Measurements from ENCODE around the gene ADGRG2. TPM values are rescaled to one million over a fixed set of nuclear protein-coding genes. Genes with fewer than 3 reads are reported as not detected.
A peak's percentile ranks its signal among the peaks of the same experiment; 100 is the strongest.
"Not testable (repeated sequence)": the region's sequence is repeated elsewhere in the genome, so short reads cannot be mapped to it uniquely, and the experiment has no call there.

ADGRG2 gene
- total RNA-seq, 1 experiment from 2014 or later, result 0.11 TPM

DNA sequence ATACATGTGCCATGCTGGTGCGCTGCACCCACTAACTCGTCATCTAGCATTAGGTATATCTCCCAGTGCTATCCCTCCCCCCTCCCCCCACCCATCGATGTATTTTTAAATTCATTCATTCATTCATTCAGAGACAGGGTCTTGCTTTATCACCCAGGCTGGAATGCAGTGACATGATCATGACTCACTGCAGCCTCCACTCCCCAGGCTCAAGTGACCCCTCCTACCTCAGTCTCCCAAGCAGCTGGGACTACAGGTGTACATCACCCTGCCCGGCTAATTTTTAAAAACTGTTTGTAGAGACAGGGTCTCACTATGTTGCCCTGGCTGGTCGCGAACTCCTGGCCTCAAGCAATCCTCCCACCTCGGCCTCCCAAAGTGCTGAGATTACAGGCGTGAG is 105.7 kb downstream of the ADGRG2 start:
- not testable (repeated sequence) for H3K36me3 ChIP-seq; H3K27ac ChIP-seq; DNase-seq (ENCODE audit: low read depth in 1 of 2, low spot score in 2 of 2); H3K4me1 ChIP-seq (replicated peaks); H3K9me3 ChIP-seq (replicated peaks); H3K4me3 ChIP-seq; H3K27me3 ChIP-seq (replicated peaks)

DNA sequence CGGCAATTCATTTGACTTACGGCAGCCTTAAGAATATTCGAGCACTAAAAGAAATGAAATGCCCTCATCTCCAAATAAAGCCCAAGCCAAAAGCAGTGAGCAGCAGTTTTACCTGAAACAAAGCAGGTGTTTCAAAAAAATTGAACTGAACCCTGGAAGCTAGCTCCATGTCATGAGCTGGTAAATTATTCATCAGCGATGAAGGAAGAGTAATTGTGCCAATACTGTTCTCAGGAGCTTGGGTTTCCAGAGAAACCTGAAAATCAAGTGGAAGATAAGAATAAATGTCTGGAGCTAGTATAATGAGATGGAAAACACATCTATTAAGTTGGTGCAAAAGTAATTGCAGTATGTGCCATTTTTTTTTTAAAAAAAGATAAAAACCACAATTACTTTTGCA is 114.4 kb downstream of the ADGRG2 start:
- no peak for DNase-seq (ENCODE audit: low read depth in 1 of 2, low spot score in 2 of 2)
- H3K27me3 ChIP-seq (replicated peaks), result no peaks in the 10 kb centered on the region
- no peak overlapping the region for H3K27ac ChIP-seq
- H3K36me3 ChIP-seq, result no peaks in the 10 kb centered on the region
- no peak overlapping the region for H3K4me3 ChIP-seq
- no peaks in the 10 kb centered on the region for H3K9me3 ChIP-seq (replicated peaks)
- H3K4me1 ChIP-seq (replicated peaks), result no peaks in the 10 kb centered on the region

DNA sequence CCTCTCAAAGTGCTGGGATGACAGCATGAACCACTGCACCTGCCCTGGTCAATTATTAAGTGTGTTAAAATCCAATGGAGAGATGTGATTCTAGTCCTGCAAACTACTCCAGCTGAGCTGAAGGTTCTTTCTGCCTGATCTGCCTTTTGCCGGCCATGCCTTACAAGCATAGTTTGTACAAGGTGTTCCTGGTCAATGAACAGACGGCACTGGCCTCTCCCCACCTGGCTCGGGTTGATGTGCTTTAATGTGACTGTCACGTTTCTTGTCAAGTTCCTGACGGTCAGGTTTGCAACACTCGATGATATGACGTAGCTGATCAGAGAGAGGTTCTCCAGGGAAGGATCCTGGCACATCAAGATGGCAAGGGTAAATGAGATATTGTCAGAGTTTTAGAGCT is 115.3 kb downstream of the ADGRG2 start:
- Histone ChIP-seq H3K4me1 (replicated peaks) (no peaks in the 10 kb centered on the region), H3K36me3 (no peaks in the 10 kb centered on the region), H3K27me3 (replicated peaks) (no peaks in the 10 kb centered on the region), H3K9me3 (replicated peaks) (no peaks in the 10 kb centered on the region), H3K27ac (no peak overlapping the region), H3K4me3 (no peak overlapping the region)
- DNase-seq (ENCODE audit: low read depth in 1 of 2, low spot score in 2 of 2), result no peak

DNA sequence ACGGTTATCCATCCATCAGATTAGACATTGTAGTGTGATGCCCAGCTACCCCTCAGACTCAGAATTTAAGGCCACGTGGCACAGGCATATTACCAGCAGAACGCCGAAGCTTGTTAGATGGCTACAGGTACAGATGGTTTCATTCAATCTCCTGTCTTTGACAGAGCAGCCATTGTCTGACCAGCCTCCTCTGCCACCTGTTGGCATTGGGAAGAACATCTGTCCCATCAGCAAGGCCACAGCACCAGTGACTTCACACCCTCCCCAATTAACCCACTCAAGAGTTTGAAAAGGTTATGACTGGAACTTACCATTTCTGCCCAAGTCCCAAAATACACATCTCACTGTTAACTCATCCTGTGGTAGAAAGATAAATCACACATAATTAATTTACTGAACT is 116.4 kb downstream of the ADGRG2 start:
- Histone ChIP-seq H3K36me3 (no peaks in the 10 kb centered on the region), H3K27me3 (replicated peaks) (no peaks in the 10 kb centered on the region), H3K4me3 (no peak overlapping the region), H3K27ac (no peak overlapping the region), H3K9me3 (replicated peaks) (no peaks in the 10 kb centered on the region), H3K4me1 (replicated peaks) (no peaks in the 10 kb centered on the region)
- no peak for DNase-seq (ENCODE audit: low read depth in 1 of 2, low spot score in 2 of 2)

DNA sequence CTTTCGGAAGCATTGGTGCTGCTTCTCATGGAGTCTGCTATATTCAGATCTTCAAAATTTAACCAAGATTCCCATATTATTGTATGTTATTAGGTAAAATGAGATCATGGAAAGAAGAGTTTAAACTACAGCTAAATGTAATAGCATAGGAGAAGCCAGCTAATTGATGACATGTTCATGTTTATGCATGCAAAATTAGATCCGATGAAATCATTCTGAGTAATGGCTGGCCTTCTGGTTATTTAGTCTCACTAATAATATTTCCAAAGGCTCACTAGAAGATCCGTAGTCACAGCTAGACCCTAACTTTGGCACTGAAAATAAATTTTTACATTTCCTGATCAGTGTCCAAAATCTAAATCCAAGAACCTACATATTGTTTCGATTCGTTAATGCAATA is 118.5 kb downstream of the ADGRG2 start:
- no peaks in the 10 kb centered on the region for H3K9me3 ChIP-seq (replicated peaks)
- no peak for DNase-seq (ENCODE audit: low read depth in 1 of 2, low spot score in 2 of 2)
- H3K27ac ChIP-seq, result no peak overlapping the region
- no peaks in the 10 kb centered on the region for H3K36me3 ChIP-seq
- H3K27me3 ChIP-seq (replicated peaks), result no peaks in the 10 kb centered on the region
- peaks cover 3% of the 10 kb centered on the region; the same call in 1 of the 2 replicates for H3K4me1 ChIP-seq (replicated peaks)
- H3K4me3 ChIP-seq, result no peak overlapping the region

DNA sequence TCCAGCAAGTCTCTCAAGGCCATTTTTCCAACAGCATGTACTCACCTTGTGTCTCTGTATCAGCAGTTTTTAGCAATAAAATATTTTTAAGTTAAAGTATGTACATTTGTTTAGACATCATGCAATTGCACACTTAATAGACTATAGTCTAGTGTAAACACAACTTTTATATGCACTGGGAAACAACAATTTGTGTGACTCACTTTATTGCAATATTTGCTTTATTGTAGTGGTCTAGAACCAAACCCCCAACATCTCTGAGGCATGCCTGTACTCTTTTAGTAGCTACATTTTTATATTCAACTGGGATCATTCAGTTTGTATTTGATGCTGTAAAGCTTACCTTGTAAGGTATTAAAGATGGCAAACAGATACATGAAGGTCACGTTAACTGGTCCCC is 123.6 kb downstream of the ADGRG2 start:
- H3K4me3 ChIP-seq, result no peak overlapping the region
- peaks cover 28% of the 10 kb centered on the region for H3K4me1 ChIP-seq (replicated peaks)

DNA sequence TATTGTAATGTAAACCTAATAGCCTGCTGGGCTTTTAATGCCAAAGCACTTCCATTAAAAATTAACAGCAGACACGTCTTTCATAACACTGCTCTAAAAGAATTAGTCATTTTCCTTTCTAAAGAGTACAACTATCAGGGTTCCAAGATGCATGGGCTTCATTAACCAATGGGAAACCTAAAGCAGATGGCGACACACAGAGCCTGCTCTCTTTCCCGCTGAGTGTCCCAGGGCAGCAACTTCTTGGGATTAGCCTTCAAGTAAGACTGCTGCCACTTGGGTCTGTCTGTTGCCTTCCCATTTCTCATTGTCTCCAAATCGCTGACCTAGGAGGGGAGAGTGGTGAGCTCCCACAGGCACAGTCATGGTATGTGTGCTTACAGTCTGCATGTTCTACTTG is 124.4 kb downstream of the ADGRG2 start:
- Histone ChIP-seq H3K36me3 (no peaks in the 10 kb centered on the region), H3K27ac (no peak overlapping the region), H3K4me1 (replicated peaks) (peaks cover 28% of the 10 kb centered on the region), H3K4me3 (no peak overlapping the region), H3K27me3 (replicated peaks) (no peaks in the 10 kb centered on the region), H3K9me3 (replicated peaks) (no peaks in the 10 kb centered on the region)
- DNase-seq (ENCODE audit: low read depth in 1 of 2, low spot score in 2 of 2), result no peak

More for the DNA sequence above, 123.6 kb downstream of the ADGRG2 start:
- H3K9me3 ChIP-seq (replicated peaks), result no peaks in the 10 kb centered on the region
- DNase-seq (ENCODE audit: low read depth in 1 of 2, low spot score in 2 of 2), result no peak
- no peaks in the 10 kb centered on the region for H3K36me3 ChIP-seq
- no peaks in the 10 kb centered on the region for H3K27me3 ChIP-seq (replicated peaks)
- no peak overlapping the region for H3K27ac ChIP-seq

DNA sequence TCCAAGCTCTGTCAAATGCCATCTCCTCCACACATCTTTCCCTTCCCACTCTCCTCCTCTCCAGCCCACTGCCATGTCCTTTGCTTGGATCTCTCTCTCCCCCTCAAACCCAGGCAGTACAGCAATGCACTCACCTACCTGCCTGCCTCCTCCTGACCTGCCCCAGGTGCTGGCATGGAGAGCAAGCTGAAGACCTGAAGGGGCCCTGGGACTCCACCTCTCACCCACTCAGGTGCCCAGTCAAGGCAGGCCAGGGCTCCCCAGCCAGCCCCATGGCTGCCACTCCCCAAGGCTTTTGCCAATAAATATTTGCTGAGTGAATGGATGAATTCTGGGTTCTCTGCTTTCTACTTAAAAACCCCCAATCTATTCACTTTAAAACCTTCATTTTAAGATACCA is 125.7 kb downstream of the ADGRG2 start:
- DNase-seq (ENCODE audit: low read depth in 1 of 2, low spot score in 2 of 2), result no peak
- Histone ChIP-seq H3K4me1 (replicated peaks) (peaks cover 28% of the 10 kb centered on the region), H3K9me3 (replicated peaks) (no peaks in the 10 kb centered on the region), H3K36me3 (no peaks in the 10 kb centered on the region), H3K27me3 (replicated peaks) (no peaks in the 10 kb centered on the region), H3K27ac (no peak overlapping the region), H3K4me3 (no peak overlapping the region)

DNA sequence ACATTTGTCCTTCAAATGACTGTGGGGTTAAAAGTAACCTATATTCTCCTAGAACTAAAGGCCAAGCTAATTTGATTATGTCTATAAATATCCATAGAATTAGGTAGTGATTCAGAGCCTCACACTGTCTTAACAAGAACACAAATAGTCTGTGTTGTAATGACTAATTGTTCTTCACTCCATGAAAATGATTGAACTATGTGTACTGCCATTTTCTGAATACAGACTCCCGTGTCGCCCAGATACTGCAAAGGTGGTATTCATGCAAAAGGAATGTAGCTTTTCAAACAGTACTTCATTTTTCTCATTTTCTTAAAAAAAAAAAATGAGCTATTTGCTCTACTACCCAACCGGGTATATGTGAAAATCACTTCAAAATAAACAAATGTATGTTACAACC is 127.0 kb downstream of the ADGRG2 start:
- peaks cover 28% of the 10 kb centered on the region for H3K4me1 ChIP-seq (replicated peaks)
- no peaks in the 10 kb centered on the region for H3K36me3 ChIP-seq
- peak in 1 of 2 experiments; percentile 45 for DNase-seq (ENCODE audit: low read depth in 1 of 2, low spot score in 2 of 2)
- H3K27me3 ChIP-seq (replicated peaks), result no peaks in the 10 kb centered on the region
- H3K4me3 ChIP-seq, result no peak overlapping the region
- no peaks in the 10 kb centered on the region for H3K9me3 ChIP-seq (replicated peaks)
- H3K27ac ChIP-seq, result peak overlapping the region; percentile 91

DNA sequence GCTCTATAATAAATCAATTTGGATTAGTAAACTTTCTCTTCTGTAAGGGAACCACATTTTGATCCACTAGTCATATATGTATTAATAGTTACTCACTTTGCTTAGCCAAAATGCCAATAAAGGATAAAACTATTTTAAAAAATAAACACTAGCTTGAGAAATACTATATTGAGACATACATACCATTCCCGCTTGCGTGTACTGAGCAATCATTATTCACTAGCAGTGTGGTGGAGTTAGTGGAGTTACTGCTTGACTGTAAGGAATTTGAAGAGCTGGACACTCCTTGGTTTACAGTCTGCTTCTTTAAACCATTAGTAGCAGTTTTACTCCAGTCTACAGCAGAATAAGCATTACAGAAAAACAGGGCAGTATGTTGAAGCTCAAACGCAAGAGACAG is 127.6 kb downstream of the ADGRG2 start:
- H3K4me1 ChIP-seq (replicated peaks), result peaks cover 28% of the 10 kb centered on the region
- H3K36me3 ChIP-seq, result no peaks in the 10 kb centered on the region
- no peaks in the 10 kb centered on the region for H3K9me3 ChIP-seq (replicated peaks)
- peak overlapping the region; percentile 91 for H3K27ac ChIP-seq
- H3K27me3 ChIP-seq (replicated peaks), result no peaks in the 10 kb centered on the region
- H3K4me3 ChIP-seq, result no peak overlapping the region
- peak in 1 of 2 experiments; percentile 50 for DNase-seq (ENCODE audit: low read depth in 1 of 2, low spot score in 2 of 2)

DNA sequence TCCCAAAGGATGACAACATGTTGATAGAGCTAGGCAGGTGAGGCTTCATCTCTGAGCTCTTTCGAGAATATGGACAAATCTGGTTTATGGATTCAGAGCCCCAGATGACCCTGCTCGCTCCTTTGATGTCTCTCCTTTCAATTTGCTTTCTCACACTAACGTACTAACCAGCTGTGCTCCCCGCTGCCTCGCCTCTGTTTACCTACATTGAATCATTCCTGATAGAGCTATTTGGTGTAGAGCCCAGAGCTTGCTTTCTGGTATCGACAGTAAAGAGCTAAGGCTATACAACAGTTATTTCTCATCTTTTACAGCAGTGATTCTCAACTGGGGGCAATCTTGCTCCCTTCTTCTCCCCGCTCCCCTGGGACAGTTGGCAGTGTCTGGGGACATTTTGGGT is 129.4 kb downstream of the ADGRG2 start:
- Histone ChIP-seq H3K4me3 (no peak overlapping the region), H3K9me3 (replicated peaks) (no peaks in the 10 kb centered on the region), H3K27me3 (replicated peaks) (no peaks in the 10 kb centered on the region), H3K27ac (no peak overlapping the region), H3K36me3 (no peaks in the 10 kb centered on the region), H3K4me1 (replicated peaks) (peaks cover 22% of the 10 kb centered on the region)
- no peak for DNase-seq (ENCODE audit: low read depth in 1 of 2, low spot score in 2 of 2)

DNA sequence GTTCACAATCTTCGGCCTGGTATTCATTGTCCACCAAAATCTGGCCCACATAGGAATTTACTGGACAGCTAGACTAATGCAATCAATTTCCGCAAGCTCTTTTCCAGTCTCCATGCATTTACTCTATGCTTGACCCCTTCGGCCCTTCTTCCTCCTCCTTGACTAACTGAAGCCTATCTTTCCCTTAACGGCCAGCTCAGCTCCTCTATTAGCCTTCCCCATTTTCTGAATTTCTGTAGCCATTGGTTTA is 137.2 kb downstream of the ADGRG2 start:
- no peak for DNase-seq (ENCODE audit: low read depth in 1 of 2, low spot score in 2 of 2)
- H3K27ac ChIP-seq, result peak overlapping the region; percentile 87
- no peaks in the 10 kb centered on the region for H3K27me3 ChIP-seq (replicated peaks)
- H3K9me3 ChIP-seq (replicated peaks), result no peaks in the 10 kb centered on the region
- no peaks in the 10 kb centered on the region for H3K36me3 ChIP-seq
- peaks cover 9% of the 10 kb centered on the region for H3K4me1 ChIP-seq (replicated peaks)
- H3K4me3 ChIP-seq, result peak overlapping the region; percentile 82

DNA sequence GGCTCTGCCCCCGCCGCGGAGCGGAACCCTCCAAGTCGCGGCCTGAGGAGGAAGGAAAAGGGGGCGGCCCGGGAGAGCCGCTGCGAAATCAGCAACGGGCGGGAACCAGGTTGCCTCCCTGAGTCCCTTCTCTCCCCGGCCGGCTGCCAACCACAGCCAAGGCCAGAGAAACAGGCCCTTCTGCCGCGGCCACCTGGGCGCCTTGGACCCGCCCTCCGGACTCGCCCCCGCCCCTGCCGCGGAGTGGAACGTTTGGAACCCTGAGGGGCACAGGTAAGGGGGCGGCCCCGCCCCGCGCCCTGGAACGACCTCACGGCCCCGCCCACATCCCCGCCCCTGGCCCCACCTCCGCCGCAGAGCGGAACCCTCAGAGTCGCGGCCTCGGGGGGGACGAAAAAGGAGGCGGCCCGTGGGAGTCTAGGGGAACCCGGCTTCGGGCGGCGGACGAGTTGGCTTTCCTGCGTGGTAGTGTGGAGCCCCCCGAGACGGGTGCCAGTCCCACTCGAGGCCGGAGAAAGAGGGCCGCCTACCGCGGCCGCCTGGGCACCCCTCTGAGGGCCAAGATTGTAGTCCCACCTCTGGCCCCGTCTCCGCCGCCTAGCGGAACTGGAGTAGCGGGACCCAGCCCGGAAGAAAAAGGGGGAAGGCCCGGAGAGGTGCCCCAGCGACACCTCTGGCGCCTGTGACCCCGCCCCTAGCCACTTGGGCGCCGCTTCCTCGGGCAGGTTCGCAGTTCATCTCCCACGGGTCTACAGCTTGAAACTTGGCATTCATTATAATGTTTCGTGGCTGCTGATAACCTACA is 137.7 kb downstream of the ADGRG2 start:
- peak; percentile 77 to 90 for DNase-seq (ENCODE audit: low read depth in 1 of 2, low spot score in 2 of 2)
- Histone ChIP-seq H3K4me1 (replicated peaks) (peaks cover 9% of the 10 kb centered on the region), H3K4me3 (peak overlapping the region; percentile 82), H3K36me3 (no peaks in the 10 kb centered on the region), H3K27me3 (replicated peaks) (no peaks in the 10 kb centered on the region), H3K9me3 (replicated peaks) (no peaks in the 10 kb centered on the region), H3K27ac (peak overlapping the region; percentile 87)

DNA sequence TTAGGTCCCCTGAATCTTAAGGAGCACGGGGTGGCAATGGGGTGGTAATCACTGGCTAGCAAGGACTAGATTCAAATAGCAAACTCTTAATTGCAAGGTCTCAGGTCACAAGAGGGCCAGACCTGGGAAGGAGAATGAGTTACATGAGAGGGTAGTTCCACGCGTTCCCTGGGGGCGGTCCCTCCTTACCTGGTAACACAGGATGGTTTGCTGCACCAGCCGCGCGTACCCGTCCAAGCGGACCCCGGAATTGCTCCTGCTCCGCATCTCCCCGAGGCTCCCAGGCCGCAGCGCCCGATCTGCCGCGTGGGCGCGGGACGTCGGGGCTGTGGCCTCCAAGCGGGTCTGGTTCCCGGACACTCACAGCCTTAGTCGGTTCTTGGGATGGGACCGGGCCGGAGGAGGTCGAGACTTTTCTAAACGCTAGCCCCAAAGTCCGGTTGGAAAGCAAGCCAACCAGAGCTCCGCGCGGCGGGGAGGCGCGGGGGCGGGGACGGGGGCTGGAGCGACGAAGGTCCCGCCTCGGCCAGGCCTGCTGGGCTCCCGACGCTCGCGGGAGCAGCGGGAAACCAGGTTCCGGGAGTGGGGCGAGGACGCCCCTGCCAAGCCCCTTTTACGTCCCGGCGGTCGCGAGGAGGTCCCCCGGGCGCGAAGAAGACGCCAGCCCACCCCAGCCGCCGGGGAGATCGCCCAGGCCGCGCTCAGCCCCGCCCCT is 138.4 kb downstream of the ADGRG2 start, which contains the start of gene PHKA2:
PHKA2 (minus strand) TSS at position 449 of the 715 bp plus-strand sequence; CDS start at position 267, 182 bp downstream.
- Histone ChIP-seq H3K4me1 (replicated peaks) (peaks cover 9% of the 10 kb centered on the region), H3K4me3 (peak within 1 kb of the TSS; percentile 82), H3K9me3 (replicated peaks) (no peaks in the 10 kb centered on the region), H3K27me3 (replicated peaks) (no peaks in the 10 kb centered on the region), H3K36me3 (no peaks in the 10 kb centered on the region), H3K27ac (peak within 1 kb of the TSS; percentile 87)
- peak in 1 of 2 experiments; percentile 48 for DNase-seq (ENCODE audit: low read depth in 1 of 2, low spot score in 2 of 2)

All from SJSA1 (cell line).